GM18907 (cell line): ENCODE data around the gene GARNL3.

Experiments
- ATAC-seq: cut with Tn5 transposase; IDR thresholded peaks from one replicate; pipeline ENCODE4 v1.9.1; 2021; ENCODE audit warnings: mild to moderate bottlenecking, moderate library complexity; ENCODE audit not compliant: unreplicated experiment

The GARNL3 gene

GRCh38 chr9:127232833-127233549 lies 31.6 kb upstream of the GARNL3 start:
- no peak for ATAC-seq

GRCh38 chr9:127233550-127233949 lies 31.0 kb upstream of the GARNL3 start:
- no peak for ATAC-seq

DNA sequence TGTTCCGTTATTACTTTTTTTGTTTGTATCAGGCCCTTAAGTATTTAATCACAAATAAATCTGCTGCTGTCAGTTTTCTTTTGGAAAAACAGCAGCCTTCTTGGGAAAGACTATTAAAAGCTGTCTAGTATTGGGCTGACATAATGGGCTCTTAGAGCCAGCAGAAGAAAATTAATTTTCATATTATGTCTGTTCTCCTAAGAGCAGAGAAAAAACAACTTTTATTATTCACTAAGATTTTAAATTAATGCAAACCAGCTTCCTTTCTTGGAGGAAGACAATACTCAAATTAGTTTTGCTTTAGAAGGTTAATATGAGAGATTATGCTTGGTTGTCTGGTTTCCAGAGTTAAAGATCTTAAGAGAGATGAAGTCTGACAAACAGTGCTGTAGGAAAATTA lies 30.6 kb upstream of the GARNL3 start:
- ATAC-seq, result no peak

DNA sequence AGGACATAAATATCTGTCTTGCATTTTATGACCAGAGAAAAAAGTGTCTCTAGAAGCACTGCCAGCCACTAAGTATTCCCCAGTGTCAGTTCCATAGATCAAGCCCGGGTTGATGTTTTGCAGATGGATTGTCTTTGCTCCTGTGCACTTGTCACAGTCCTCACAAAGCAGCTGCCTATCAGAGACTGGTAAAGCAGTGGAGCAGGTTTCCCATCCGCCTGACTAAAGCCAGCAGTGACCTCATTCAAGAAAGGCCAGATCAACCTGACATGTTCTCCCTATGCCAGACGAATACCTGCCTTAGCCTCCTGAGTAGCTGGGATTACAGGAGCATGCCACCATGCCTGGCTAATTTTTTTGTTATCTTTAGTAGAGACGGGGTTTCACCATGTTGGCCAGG lies 26.8 kb upstream of the GARNL3 start:
- no peak for ATAC-seq

DNA sequence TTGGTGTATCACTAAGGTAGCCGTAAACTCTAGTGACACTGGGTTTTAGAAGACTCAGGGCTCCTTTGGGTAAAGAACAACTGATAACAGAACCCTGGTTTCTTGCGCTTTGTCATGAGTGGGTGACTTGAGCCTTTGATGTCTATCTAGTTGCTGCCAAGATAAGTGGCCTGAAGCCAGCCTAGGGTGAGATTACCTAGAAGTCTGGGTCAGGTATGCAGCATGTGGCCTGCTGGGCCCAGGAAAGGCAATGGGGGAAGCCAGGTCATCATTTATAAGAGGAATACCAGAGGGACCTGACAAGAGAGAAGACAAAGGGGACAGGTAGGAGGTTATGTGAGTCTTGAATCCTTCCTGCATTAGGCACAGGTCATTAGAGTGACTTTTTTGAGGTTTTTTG lies 23.2 kb upstream of the GARNL3 start:
- no peak for ATAC-seq

GRCh38 chr9:127244609-127245601 lies 19.7 kb upstream of the GARNL3 start:
- peak; percentile 99 for ATAC-seq

- no peak for ATAC-seq
Measured at GRCh38 chr9:127245637-127246164, 18.9 kb upstream of the GARNL3 start.

- ATAC-seq, result no peak
Measured at GRCh38 chr9:127248241-127248640, 16.3 kb upstream of the GARNL3 start.

GRCh38 chr9:127249877-127250276 lies 14.7 kb upstream of the GARNL3 start:
- no peak for ATAC-seq

GRCh38 chr9:127250896-127251391 lies 13.6 kb upstream of the GARNL3 start:
- ATAC-seq, result no peak

GRCh38 chr9:127252410-127253318 lies 11.9 kb upstream of the GARNL3 start:
- ATAC-seq, result no peak

GRCh38 chr9:127253446-127253845 lies 11.1 kb upstream of the GARNL3 start:
- ATAC-seq, result no peak

- ATAC-seq, result no peak
Measured at GRCh38 chr9:127255692-127256091, 8.9 kb upstream of the GARNL3 start.

GRCh38 chr9:127256324-127256723 lies 8.2 kb upstream of the GARNL3 start:
- ATAC-seq, result no peak

GRCh38 chr9:127258606-127259471 lies 5.7 kb upstream of the GARNL3 start:
- no peak for ATAC-seq

DNA sequence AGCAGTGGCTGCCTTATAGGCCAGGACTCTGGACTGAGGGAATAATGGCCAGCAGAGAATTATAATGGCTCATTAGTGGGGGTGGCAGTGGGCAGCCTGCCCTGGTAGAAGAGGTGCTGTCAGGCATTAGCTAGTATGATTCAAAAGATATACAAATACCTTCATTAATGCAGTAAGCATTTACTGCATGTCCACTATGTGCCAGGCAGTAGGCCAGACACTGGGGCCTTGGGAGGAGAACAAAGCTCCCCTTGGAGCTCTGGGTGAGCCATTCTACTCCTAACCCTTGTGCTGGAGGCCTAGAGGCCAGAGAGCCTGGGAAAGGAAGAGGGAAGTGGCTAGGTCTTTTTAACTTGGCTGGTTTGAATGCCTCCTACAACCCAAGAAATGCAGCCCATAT lies 2.0 kb upstream of the GARNL3 start:
- ATAC-seq, result no peak

DNA sequence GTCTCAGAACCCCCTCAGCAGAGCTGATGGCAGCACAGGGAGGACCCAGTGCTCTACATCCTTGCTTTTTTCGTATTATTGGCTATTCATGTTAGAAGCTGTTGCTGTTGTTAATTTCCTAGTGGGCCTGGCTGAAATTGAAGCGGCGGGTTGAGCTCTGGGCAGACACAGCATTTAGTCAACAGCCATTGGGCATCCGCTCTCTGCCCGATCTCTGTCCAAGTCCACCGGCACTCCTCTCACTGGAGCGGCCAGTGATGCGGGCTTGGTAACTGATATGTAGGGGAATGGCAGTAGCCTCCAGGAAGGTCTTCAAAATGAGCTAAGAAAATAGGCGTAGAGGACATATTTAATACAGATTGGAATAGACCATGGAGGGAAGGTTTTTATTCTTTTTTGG lies 1.3 kb upstream of the GARNL3 start:
- no peak for ATAC-seq

DNA sequence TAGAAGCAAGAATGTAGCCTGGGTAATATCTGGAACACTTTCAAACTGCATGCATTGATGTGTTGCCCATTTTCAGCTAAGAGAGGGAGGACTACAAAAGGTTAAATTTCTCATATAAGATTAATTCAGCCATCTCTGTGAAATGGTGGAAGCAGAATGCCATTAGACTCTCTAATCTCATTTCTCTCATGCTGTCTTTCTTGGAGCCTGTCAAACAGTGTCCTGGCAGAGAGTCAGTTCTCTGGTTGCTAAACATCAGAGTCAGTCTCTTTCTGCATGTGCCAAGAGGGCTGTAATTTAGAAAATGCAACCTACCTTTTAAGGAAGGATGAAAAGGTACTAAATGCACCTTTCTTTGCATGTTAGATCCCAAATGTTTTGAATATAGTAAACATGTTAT lies 910 bp upstream of the GARNL3 start:
- ATAC-seq, result no peak

DNA sequence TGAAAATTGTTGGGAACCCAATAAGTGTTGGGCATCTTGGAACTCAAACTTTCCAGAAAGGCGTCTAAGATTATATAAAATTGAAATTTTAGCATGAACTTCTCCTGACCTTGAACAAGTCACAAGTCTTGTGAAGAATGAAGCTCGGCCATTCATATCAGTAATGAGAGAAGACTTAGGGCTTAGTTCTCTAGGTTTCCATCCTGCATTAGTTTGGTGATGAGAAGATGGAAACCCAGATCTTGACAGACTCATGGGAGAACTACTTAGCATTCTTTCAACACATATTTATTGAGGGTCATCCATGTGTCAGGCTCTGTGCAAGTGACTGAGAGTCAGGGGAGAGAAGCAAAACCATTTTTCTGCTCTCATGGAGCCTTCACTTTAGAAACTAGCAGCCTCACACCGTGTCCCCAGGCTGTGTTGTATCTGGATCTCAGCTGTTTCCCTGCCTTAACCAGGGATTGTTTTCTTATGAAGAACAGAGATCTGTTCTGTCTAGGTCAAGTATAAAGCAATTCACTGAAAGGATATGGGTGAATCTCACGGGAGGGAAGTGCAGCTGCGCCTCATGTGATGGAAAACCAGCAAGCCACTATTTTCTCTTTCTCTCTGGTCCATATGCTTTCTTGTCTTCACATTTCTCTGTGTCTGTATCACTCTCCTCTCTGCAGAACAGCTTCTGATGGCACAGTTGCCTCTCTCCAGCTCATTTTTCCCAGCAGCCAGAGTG lies 3.4 kb downstream of the GARNL3 start:
- ATAC-seq, result no peak
